GM12878 (cell line): ENCODE measurements around the gene IRGQ. TPM values are rescaled to one million over a fixed set of nuclear protein-coding genes. Genes with fewer than 3 reads are reported as not detected.

Source experiments
- BMI1 ChIP-seq: fragments of 450-650 bp; IDR thresholded peaks from 2 replicates; pipeline ENCODE4 v1.6.1; 2016; ENCODE audit warnings: mild to moderate bottlenecking, moderate library complexity, borderline replicate concordance
- BRCA1 ChIP-seq: IDR thresholded peaks from 2 replicates; pipeline ENCODE4 v1.6.1; 2011; ENCODE audit warnings: low read depth, low read length, improper control_type of control experiment
- CHD4 ChIP-seq: fragments of 200-600 bp; sonication (generic); IDR thresholded peaks from 2 replicates; pipeline ENCODE4 v1.6.1; 2016; ENCODE audit warnings: mild to moderate bottlenecking
- EED ChIP-seq: sonication (generic); IDR thresholded peaks from 2 replicates; pipeline ENCODE4 v1.6.1; 2016; ENCODE audit warnings: antibody characterized with exemption, low read depth
- ETV6 ChIP-seq, 2 experiments: fragments of 450-650 bp in 1 of 2; IDR thresholded peaks in 1 of 2; conservative IDR thresholded peaks in 1 of 2; 2 replicates each; pipeline ENCODE4 v1.6.1; 2014; ENCODE audit warnings: antibody characterized with exemption in 1 of 2, borderline replicate concordance in 1 of 2, low read depth in 1 of 2, mild to moderate bottlenecking in 1 of 2, moderate library complexity in 1 of 2
- NFYB ChIP-seq: IDR thresholded peaks from 2 replicates; pipeline ENCODE4 v1.6.1; 2011; ENCODE audit warnings: low read depth, mild to moderate bottlenecking, low read length, improper control_type of control experiment, moderate library complexity; ENCODE audit not compliant: insufficient read depth
- NRF1 ChIP-seq: conservative IDR thresholded peaks from 2 replicates; pipeline ENCODE4 v1.6.1; 2011; ENCODE audit warnings: mild to moderate bottlenecking, low read depth, low read length, improper control_type of control experiment
- SMAD5 ChIP-seq: IDR thresholded peaks from 2 replicates; pipeline ENCODE4 v1.6.1; 2016; ENCODE audit warnings: antibody characterized with exemption, low read depth
- SUPT20H ChIP-seq: IDR thresholded peaks from 2 replicates; pipeline ENCODE4 v1.6.1; 2011; ENCODE audit warnings: low read depth, mild to moderate bottlenecking, low read length, moderate library complexity, borderline replicate concordance; ENCODE audit not compliant: control insufficient read depth
- WRNIP1 ChIP-seq: IDR thresholded peaks from 2 replicates; pipeline ENCODE4 v1.6.1; 2011; ENCODE audit warnings: low read depth, low read length, improper control_type of control experiment, borderline replicate concordance
- YBX1 ChIP-seq: fragments of 450-650 bp; IDR thresholded peaks from 2 replicates; pipeline ENCODE4 v1.6.1; 2016; ENCODE audit warnings: antibody characterized with exemption
- ZBTB4 ChIP-seq: fragments of 450-650 bp; formaldehyde crosslinking; IDR thresholded peaks from 2 replicates; pipeline ENCODE4 v1.4.0; 2022; ENCODE audit warnings: mild to moderate bottlenecking, moderate library complexity
- polyA plus RNA-seq, 11 experiments: library from polyadenylated mRNA; depleted of rRNA in 4 of 11; unstranded in 6 of 11; stranded (reverse) in 5 of 11; fragments of >200 nt; fragmentation: Nextera tagmentation in 4 of 11; fragmentation: Illumina TruSeq in 1 of 11; extraction: Ambion mirVana in 4 of 11; extraction: Trizol in 1 of 11; gene quantifications; 1 replicate in 1 of 11; 2 replicates in 10 of 11; pipeline versions ENCODE4 v1.2.1 to v1.2.3, GENCODE V29; 2011 to 2016; ENCODE audit warnings: inconsistent platforms in 2 of 11, missing spikeins in 2 of 11, low read depth in 1 of 11
- total RNA-seq, 4 experiments: library from RNA; depleted of rRNA in 3 of 4; stranded (reverse); fragments of >200 nt in 3 of 4; fragmentation: Illumina TruSeq in 1 of 4; extraction: Trizol in 1 of 4; gene quantifications; 2 replicates each; pipeline versions ENCODE4 v1.2.1 to v1.2.3, GENCODE V29; 2013 to 2021
- TF ChIP-seq, protein P1 (sequence below): IDR thresholded peaks from 2 replicates; pipeline ENCODE4 v1.6.1; 2012; ENCODE audit warnings: improper control_type of control experiment, low read depth, low read length; ENCODE audit not compliant: insufficient replicate concordance
- TF ChIP-seq, protein P2 (sequence below): fragments of 450-650 bp; IDR thresholded peaks from 2 replicates; pipeline ENCODE4 v1.6.1; 2017; ENCODE audit warnings: mild to moderate bottlenecking
- TF ChIP-seq, protein P3 (sequence below): fragments of 450-650 bp; conservative IDR thresholded peaks from 2 replicates; pipeline ENCODE4 v1.6.1; 2017; ENCODE audit warnings: mild to moderate bottlenecking, moderate library complexity

The IRGQ gene
- total and polyA plus RNA-seq, 10 of the 15 experiments (the other 5 are each of a cell fraction or from before 2014, with no cell fraction given): 3.3 to 20.8 (median 9.0) TPM

- TF ChIP-seq NFYB (no peak), ZBTB4 (no peak), NRF1 (peak; percentile 99), CHD4 (no peak), ETV6 (conservative IDR thresholded peaks at IDR 0.05 in 1 of 2, IDR thresholded peaks at IDR 0.05 in 1 of 2; ENCODE audit: borderline replicate concordance in 1 of 2, low read depth in 1 of 2) (no peak), BRCA1 (no peak; the same call in 1 of the 2 replicates), WRNIP1 (no peak), EED (peak; percentile 29; the same call in 1 of the 2 replicates), SUPT20H (no peak), BMI1 (no peak), SMAD5 (no peak), YBX1 (no peak)
- TF ChIP-seq, protein P1, sequence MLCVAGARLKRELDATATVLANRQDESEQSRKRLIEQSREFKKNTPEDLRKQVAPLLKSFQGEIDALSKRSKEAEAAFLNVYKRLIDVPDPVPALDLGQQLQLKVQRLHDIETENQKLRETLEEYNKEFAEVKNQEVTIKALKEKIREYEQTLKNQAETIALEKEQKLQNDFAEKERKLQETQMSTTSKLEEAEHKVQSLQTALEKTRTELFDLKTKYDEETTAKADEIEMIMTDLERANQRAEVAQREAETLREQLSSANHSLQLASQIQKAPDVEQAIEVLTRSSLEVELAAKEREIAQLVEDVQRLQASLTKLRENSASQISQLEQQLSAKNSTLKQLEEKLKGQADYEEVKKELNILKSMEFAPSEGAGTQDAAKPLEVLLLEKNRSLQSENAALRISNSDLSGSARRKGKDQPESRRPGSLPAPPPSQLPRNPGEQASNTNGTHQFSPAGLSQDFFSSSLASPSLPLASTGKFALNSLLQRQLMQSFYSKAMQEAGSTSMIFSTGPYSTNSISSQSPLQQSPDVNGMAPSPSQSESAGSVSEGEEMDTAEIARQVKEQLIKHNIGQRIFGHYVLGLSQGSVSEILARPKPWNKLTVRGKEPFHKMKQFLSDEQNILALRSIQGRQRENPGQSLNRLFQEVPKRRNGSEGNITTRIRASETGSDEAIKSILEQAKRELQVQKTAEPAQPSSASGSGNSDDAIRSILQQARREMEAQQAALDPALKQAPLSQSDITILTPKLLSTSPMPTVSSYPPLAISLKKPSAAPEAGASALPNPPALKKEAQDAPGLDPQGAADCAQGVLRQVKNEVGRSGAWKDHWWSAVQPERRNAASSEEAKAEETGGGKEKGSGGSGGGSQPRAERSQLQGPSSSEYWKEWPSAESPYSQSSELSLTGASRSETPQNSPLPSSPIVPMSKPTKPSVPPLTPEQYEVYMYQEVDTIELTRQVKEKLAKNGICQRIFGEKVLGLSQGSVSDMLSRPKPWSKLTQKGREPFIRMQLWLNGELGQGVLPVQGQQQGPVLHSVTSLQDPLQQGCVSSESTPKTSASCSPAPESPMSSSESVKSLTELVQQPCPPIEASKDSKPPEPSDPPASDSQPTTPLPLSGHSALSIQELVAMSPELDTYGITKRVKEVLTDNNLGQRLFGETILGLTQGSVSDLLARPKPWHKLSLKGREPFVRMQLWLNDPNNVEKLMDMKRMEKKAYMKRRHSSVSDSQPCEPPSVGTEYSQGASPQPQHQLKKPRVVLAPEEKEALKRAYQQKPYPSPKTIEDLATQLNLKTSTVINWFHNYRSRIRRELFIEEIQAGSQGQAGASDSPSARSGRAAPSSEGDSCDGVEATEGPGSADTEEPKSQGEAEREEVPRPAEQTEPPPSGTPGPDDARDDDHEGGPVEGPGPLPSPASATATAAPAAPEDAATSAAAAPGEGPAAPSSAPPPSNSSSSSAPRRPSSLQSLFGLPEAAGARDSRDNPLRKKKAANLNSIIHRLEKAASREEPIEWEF: no peak
- TF ChIP-seq, protein P2, sequence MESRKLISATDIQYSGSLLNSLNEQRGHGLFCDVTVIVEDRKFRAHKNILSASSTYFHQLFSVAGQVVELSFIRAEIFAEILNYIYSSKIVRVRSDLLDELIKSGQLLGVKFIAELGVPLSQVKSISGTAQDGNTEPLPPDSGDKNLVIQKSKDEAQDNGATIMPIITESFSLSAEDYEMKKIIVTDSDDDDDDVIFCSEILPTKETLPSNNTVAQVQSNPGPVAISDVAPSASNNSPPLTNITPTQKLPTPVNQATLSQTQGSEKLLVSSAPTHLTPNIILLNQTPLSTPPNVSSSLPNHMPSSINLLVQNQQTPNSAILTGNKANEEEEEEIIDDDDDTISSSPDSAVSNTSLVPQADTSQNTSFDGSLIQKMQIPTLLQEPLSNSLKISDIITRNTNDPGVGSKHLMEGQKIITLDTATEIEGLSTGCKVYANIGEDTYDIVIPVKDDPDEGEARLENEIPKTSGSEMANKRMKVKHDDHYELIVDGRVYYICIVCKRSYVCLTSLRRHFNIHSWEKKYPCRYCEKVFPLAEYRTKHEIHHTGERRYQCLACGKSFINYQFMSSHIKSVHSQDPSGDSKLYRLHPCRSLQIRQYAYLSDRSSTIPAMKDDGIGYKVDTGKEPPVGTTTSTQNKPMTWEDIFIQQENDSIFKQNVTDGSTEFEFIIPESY: peak; percentile 96
- TF ChIP-seq, protein P3, sequence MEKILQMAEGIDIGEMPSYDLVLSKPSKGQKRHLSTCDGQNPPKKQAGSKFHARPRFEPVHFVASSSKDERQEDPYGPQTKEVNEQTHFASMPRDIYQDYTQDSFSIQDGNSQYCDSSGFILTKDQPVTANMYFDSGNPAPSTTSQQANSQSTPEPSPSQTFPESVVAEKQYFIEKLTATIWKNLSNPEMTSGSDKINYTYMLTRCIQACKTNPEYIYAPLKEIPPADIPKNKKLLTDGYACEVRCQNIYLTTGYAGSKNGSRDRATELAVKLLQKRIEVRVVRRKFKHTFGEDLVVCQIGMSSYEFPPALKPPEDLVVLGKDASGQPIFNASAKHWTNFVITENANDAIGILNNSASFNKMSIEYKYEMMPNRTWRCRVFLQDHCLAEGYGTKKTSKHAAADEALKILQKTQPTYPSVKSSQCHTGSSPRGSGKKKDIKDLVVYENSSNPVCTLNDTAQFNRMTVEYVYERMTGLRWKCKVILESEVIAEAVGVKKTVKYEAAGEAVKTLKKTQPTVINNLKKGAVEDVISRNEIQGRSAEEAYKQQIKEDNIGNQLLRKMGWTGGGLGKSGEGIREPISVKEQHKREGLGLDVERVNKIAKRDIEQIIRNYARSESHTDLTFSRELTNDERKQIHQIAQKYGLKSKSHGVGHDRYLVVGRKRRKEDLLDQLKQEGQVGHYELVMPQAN: peak; percentile 74
Observed at GRCh38 chr19:43595999-43596841, at the start of gene IRGQ, which contains the start of gene ZNF576 (continued).
